AG09319 (cell line): ENCODE measurements around the gene PAQR7.

Source experiments
- DNase-seq: peaks from one replicate; pipeline ENCODE4 v3.0.0-alpha.2; 2010; ENCODE audit warnings: low read depth; ENCODE audit errors: extremely low read depth
- TF ChIP-seq, protein P1 (sequence below): IDR thresholded peaks from 2 replicates; pipeline ENCODE4 v1.5.1; 2011; ENCODE audit warnings: low read depth, mild to moderate bottlenecking, inconsistent platforms, low read length, moderate library complexity

Gene PAQR7

DNA sequence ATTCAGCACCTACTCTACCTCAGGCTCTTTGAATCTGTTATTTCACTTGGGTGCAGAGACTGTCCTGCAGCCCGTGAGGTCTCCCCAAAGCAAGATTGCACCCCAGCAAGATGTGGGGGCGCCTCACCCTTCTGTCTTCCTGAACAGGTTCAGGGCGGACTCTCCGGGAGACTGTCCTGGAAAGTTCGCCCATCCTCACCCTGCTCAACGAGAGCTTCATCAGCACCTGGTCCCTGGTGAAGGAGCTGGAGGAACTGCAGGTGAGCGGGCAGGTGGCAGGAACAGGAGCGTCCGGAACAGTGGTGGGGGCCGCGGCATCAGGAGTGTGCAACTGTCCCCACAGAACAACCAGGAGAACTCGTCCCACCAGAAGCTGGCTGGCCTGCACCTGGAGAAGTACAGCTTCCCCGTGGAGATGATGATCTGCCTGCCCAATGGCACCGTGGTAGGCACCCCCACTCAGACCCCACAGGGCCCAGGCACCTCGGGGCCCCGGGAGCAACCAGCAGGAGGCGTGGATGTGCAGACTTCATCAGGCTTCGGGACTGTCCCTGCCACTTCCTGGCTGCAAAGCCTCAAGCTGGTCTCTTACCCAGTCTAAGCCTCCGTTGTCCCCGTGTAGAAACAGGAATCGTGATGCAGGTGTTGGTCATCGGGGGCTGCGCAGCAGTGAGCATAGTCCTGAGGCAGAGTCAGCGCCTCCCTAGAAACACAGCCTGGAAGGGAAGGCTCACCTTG lies 61.6 kb downstream of the PAQR7 start:
- TF ChIP-seq, protein P1, sequence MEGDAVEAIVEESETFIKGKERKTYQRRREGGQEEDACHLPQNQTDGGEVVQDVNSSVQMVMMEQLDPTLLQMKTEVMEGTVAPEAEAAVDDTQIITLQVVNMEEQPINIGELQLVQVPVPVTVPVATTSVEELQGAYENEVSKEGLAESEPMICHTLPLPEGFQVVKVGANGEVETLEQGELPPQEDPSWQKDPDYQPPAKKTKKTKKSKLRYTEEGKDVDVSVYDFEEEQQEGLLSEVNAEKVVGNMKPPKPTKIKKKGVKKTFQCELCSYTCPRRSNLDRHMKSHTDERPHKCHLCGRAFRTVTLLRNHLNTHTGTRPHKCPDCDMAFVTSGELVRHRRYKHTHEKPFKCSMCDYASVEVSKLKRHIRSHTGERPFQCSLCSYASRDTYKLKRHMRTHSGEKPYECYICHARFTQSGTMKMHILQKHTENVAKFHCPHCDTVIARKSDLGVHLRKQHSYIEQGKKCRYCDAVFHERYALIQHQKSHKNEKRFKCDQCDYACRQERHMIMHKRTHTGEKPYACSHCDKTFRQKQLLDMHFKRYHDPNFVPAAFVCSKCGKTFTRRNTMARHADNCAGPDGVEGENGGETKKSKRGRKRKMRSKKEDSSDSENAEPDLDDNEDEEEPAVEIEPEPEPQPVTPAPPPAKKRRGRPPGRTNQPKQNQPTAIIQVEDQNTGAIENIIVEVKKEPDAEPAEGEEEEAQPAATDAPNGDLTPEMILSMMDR = no peak
- no peak for DNase-seq

DNA sequence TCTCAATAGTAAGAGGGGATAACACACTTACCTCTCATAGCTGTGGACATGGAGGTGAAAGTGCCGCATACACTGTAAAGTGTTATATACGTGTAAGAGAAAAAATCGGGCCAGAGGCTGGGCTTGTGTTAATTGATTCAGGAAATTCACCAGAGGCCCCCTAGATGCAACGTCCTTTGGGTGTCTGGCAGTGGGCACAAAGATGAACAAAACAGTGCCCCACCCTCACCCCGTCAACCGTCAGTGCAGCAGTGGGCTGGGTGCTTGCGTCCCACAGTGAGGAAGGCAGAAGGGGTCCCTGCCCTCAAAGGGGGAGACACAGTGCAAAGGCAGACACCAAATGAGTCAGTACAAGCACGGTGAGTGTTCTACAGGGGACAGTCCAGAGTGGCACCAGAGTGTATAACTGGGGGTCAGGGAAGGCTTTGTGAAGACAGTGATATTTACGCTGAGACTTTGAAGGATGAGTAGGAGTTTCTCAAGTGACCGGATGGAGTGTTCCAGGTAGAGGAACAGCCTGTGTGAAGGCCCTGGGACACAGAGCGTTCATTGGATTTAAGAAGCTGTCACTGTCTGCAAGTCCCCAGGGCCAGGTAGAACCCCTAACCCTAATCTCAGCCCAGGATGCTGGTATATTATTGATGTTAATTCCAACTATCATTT lies 62.3 kb downstream of the PAQR7 start:
- no peak for DNase-seq
- TF ChIP-seq, protein P1 = no peak
